Neural cell (in vitro differentiated cells): ENCODE measurements around the gene RTBDN. TPM values are rescaled to one million over a fixed set of nuclear protein-coding genes. Genes with fewer than 3 reads are reported as not detected.
"Not testable (repeated sequence)": the region's sequence is repeated elsewhere in the genome, so short reads cannot be mapped to it uniquely, and the experiment has no call there.

Source experiments
- H2AFZ ChIP-seq: fragments of 200-600, 300-800 bp; sonication (generic), shearing (Covaris generic); 2 replicates; pipeline ENCODE4 v1.6.0; 2014; ENCODE audit warnings: low read depth, mild to moderate bottlenecking, antibody characterized with exemption, low read length, moderate library complexity
- H3F3A ChIP-seq: fragments of 200-600 bp; shearing (Covaris generic); 2 replicates; pipeline ENCODE4 v1.6.1; 2016; ENCODE audit warnings: mild to moderate bottlenecking, moderate library complexity, mixed read lengths, antibody characterized with exemption, low read length; ENCODE audit not compliant: insufficient read depth, poor library complexity, severe bottlenecking
- H3K27ac ChIP-seq: fragments of 200-600, 300-800 bp; sonication (generic), shearing (Covaris generic); 2 replicates; pipeline ENCODE4 v1.5.1; 2014; ENCODE audit warnings: mild to moderate bottlenecking, low read length, moderate library complexity
- H3K27me3 ChIP-seq: fragments of 300-800, 200-600 bp; sonication (generic), shearing (Covaris generic); 2 replicates; pipeline ENCODE4 v1.6.0; 2014; ENCODE audit warnings: mild to moderate bottlenecking, low read depth, low read length, moderate library complexity; ENCODE audit not compliant: insufficient read depth
- H3K36me3 ChIP-seq: fragments of 300-800, 200-600 bp; sonication (generic), shearing (Covaris generic); 2 replicates; pipeline ENCODE4 v1.5.1; 2014; ENCODE audit warnings: mild to moderate bottlenecking, antibody characterized with exemption, low read length, moderate library complexity; ENCODE audit not compliant: insufficient read depth
- H3K4me2 ChIP-seq: fragments of 300-800, 200-600 bp; sonication (generic), shearing (Covaris generic); 2 replicates; pipeline ENCODE4 v1.6.0; 2014; ENCODE audit warnings: mild to moderate bottlenecking, low read length
- H3K4me3 ChIP-seq: fragments of 300-800, 200-600 bp; sonication (generic), shearing (Covaris generic); 2 replicates; pipeline ENCODE4 v1.5.1; 2014; ENCODE audit warnings: mild to moderate bottlenecking, low read length, moderate library complexity
- H3K79me2 ChIP-seq: fragments of 200-600 bp; shearing (Covaris generic); replicated peaks from 2 replicates; pipeline ENCODE4 v1.6.0; 2014; ENCODE audit warnings: mild to moderate bottlenecking, low read length, moderate library complexity; ENCODE audit not compliant: insufficient read depth
- H3K9ac ChIP-seq: fragments of 300-800, 200-600 bp; sonication (generic), shearing (Covaris generic); 2 replicates; pipeline ENCODE4 v1.6.1; 2016; ENCODE audit warnings: mild to moderate bottlenecking, low read length, mixed read lengths
- H3K9me2 ChIP-seq: fragments of 200-600 bp; shearing (Covaris generic); 2 replicates; pipeline ENCODE4 v1.6.1; 2016; ENCODE audit warnings: mild to moderate bottlenecking, low read length, mixed read lengths; ENCODE audit not compliant: insufficient read depth
- H3K9me3 ChIP-seq: fragments of 200-600, 300-800 bp; sonication (generic), shearing (Covaris generic); 2 replicates; pipeline ENCODE4 v1.6.1; 2016; ENCODE audit warnings: mild to moderate bottlenecking, mixed run types, low read length, moderate library complexity, mixed read lengths
- H4K20me1 ChIP-seq: fragments of 200-600 bp; shearing (Covaris generic); 2 replicates; pipeline ENCODE4 v1.6.1; 2016; ENCODE audit warnings: mild to moderate bottlenecking, mixed run types; ENCODE audit not compliant: insufficient read depth
- EP300 ChIP-seq: fragments of 450-650 bp; conservative IDR thresholded peaks from 2 replicates; pipeline ENCODE4 v1.6.1; 2014; ENCODE audit warnings: antibody characterized with exemption, mild to moderate bottlenecking, moderate library complexity; ENCODE audit not compliant: poor library complexity, severe bottlenecking
- EZH2 ChIP-seq: fragments of 200-600, 300-800 bp; shearing (Covaris generic), sonication (generic); IDR thresholded peaks from 2 replicates; pipeline ENCODE4 v1.6.1; 2014; ENCODE audit warnings: antibody characterized with exemption, low read length, borderline replicate concordance, mild to moderate bottlenecking; ENCODE audit not compliant: insufficient read depth, poor library complexity, severe bottlenecking
- MXI1 ChIP-seq: fragments of 450-650 bp; conservative IDR thresholded peaks from 2 replicates; pipeline ENCODE4 v1.6.1; 2014; ENCODE audit warnings: antibody characterized with exemption, mild to moderate bottlenecking; ENCODE audit not compliant: poor library complexity, severe bottlenecking
- POLR2AphosphoS5 ChIP-seq: IDR thresholded peaks from 2 replicates; pipeline ENCODE4 v1.6.1; 2012
- RAD21 ChIP-seq: fragments of 450-650 bp; conservative IDR thresholded peaks from 2 replicates; pipeline ENCODE4 v1.6.1; 2014; ENCODE audit warnings: antibody characterized with exemption, mild to moderate bottlenecking, moderate library complexity
- SMC3 ChIP-seq: fragments of 450-650 bp; conservative IDR thresholded peaks from 2 replicates; pipeline ENCODE4 v1.6.1; 2014; ENCODE audit warnings: antibody characterized with exemption, mild to moderate bottlenecking, moderate library complexity; ENCODE audit not compliant: poor library complexity
- TAF1 ChIP-seq: IDR thresholded peaks from 2 replicates; pipeline ENCODE4 v1.6.1; 2012; ENCODE audit warnings: low read depth
- polyA plus RNA-seq: library from polyadenylated mRNA; depleted of rRNA; stranded (reverse); fragments of >200 nt; gene quantifications from 2 replicates; pipeline ENCODE4 v1.2.3, GENCODE V29; 2014
- TF ChIP-seq, protein P1 (sequence below): IDR thresholded peaks from 2 replicates; pipeline ENCODE4 v1.6.1; 2012; ENCODE audit warnings: borderline replicate concordance
- TF ChIP-seq, protein P2 (sequence below): fragments of 450-650 bp; IDR thresholded peaks from 2 replicates; pipeline ENCODE4 v1.5.1; 2014; ENCODE audit warnings: antibody characterized with exemption, mild to moderate bottlenecking, moderate library complexity; ENCODE audit not compliant: poor library complexity, severe bottlenecking

Gene RTBDN
- polyA plus RNA-seq, 1 donor from 2014 or later: not detected

- H3K4me3 ChIP-seq, H3K4me2 ChIP-seq, H3K9me3 ChIP-seq, H4K20me1 ChIP-seq, H3K27me3 ChIP-seq, H3K36me3 ChIP-seq, H3K9ac ChIP-seq, H3F3A ChIP-seq, H2AFZ ChIP-seq, H3K27ac ChIP-seq, H3K9me2 ChIP-seq: not testable (repeated sequence)
- peaks cover 19% of the 10 kb centered on the region for H3K79me2 ChIP-seq
Observed at GRCh38 chr19:12797607-12798006, 36.8 kb downstream of the RTBDN start.

DNA sequence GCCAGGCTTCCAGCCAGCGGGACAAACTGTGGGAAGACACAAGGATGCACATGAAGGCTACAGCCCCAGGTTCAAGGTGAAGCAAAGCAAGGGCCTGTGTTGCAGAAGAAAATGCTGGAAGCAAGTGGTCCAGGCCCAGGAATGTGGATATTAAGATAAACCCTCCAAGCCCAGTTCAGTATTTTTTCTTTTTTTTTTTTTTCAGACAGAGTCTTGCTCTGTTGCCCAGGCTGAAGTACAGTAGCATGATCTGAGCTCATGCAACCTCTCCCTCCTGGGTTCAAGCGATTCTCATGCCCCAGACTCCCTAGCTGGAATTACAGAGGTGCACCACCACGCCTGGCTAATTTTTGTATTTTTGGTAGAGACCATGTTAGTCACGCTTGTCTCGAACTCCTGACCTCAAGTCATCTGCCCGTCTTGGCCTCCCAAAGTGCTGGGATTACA lies 37.2 kb downstream of the RTBDN start:
- no peak overlapping the region for H3K9ac ChIP-seq
- H3K4me2 ChIP-seq: no peak overlapping the region
- peaks cover 11% of the 10 kb centered on the region for H3K27me3 ChIP-seq
- peaks cover 19% of the 10 kb centered on the region for H3K79me2 ChIP-seq
- no peaks in the 10 kb centered on the region for H3K9me3 ChIP-seq
- H2AFZ ChIP-seq: no peak overlapping the region
- no peaks in the 10 kb centered on the region for H3K36me3 ChIP-seq
- TF ChIP-seq, protein P1, sequence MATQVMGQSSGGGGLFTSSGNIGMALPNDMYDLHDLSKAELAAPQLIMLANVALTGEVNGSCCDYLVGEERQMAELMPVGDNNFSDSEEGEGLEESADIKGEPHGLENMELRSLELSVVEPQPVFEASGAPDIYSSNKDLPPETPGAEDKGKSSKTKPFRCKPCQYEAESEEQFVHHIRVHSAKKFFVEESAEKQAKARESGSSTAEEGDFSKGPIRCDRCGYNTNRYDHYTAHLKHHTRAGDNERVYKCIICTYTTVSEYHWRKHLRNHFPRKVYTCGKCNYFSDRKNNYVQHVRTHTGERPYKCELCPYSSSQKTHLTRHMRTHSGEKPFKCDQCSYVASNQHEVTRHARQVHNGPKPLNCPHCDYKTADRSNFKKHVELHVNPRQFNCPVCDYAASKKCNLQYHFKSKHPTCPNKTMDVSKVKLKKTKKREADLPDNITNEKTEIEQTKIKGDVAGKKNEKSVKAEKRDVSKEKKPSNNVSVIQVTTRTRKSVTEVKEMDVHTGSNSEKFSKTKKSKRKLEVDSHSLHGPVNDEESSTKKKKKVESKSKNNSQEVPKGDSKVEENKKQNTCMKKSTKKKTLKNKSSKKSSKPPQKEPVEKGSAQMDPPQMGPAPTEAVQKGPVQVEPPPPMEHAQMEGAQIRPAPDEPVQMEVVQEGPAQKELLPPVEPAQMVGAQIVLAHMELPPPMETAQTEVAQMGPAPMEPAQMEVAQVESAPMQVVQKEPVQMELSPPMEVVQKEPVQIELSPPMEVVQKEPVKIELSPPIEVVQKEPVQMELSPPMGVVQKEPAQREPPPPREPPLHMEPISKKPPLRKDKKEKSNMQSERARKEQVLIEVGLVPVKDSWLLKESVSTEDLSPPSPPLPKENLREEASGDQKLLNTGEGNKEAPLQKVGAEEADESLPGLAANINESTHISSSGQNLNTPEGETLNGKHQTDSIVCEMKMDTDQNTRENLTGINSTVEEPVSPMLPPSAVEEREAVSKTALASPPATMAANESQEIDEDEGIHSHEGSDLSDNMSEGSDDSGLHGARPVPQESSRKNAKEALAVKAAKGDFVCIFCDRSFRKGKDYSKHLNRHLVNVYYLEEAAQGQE: no peak
- TF ChIP-seq, protein P2, sequence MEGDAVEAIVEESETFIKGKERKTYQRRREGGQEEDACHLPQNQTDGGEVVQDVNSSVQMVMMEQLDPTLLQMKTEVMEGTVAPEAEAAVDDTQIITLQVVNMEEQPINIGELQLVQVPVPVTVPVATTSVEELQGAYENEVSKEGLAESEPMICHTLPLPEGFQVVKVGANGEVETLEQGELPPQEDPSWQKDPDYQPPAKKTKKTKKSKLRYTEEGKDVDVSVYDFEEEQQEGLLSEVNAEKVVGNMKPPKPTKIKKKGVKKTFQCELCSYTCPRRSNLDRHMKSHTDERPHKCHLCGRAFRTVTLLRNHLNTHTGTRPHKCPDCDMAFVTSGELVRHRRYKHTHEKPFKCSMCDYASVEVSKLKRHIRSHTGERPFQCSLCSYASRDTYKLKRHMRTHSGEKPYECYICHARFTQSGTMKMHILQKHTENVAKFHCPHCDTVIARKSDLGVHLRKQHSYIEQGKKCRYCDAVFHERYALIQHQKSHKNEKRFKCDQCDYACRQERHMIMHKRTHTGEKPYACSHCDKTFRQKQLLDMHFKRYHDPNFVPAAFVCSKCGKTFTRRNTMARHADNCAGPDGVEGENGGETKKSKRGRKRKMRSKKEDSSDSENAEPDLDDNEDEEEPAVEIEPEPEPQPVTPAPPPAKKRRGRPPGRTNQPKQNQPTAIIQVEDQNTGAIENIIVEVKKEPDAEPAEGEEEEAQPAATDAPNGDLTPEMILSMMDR: no peak
- TF ChIP-seq RAD21 (no peak), EZH2 (no peak), MXI1 (no peak), EP300 (no peak), POLR2AphosphoS5 (no peak), TAF1 (no peak), SMC3 (no peak)
- no peak overlapping the region for H3K4me3 ChIP-seq
- no peak overlapping the region for H3K27ac ChIP-seq
- no peaks in the 10 kb centered on the region for H3K9me2 ChIP-seq
- no peaks in the 10 kb centered on the region for H3F3A ChIP-seq
- no peaks in the 10 kb centered on the region for H4K20me1 ChIP-seq
